RPMI8226 (cell line): ENCODE results near the gene NELFA.
A peak's percentile ranks its signal among the peaks of the same experiment; 100 is the strongest.
"Not testable (repeated sequence)": the region's sequence is repeated elsewhere in the genome, so short reads cannot be mapped to it uniquely, and the experiment has no call there.

Experiments
- DNase-seq: peaks from one replicate; pipeline ENCODE4 v3.0.0-alpha.2; 2015

NELFA gene

DNA sequence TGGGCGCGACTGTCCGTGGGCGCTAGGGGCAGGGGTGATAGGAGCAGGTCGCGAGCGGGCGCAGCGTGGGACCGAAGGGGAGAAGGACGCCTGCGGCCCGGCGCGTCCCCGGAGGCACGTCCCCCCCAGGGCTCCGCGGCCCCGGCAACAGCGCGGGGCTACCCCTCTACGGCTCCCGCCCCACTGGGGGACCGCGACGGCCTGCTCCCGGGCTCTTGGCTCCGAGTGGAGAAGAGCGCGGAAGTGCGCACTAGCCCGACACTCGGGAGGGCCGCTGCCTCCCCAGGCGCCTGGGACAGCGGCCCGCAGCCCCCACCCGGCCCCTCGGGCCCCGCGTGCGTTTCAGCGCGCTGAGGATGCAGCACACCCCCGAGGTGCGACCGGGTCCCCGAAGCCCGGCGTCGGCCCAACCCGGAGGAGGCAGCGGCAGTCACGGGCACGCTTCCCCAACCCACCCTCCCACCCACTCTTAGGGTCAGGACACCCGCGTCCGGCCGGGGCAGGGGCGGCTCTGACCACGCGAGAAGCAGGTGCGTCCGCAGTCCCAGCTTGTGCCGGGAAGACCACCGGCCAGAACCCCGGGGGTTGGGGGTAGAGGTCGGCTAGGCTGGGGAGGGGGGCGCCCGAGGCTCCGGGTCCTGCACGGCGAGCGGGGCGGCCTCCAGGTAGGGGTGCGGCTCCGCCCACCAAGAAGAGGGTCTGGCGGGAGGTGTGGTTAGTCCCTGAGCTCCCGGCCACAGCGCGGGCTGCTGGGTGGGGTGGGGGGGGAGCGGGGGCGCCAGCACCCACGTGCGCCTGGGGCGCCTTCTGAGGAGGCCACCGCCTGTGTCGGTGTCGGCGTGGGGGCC lies 31.8 kb upstream of the NELFA start:
- DNase-seq, result no peak

DNA sequence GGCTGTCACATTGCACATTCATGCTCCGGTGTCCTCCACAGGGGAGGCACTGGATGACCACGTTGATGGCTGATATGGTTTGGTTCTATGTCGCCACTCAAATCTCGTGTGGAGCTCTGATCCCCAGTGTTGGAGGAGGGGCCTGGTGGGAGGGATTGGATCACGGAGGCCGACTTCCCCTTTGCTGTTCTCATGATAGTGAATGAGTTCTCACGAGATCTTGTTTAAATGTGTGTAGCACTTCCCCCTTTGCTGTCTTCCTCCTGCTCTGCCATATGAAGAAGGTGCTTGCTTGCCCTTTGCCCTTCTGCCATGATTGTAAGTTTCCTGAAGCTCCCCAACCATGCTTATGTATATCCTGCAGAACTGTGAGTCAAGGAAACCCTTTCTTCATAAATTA lies 28.1 kb upstream of the NELFA start:
- no peak for DNase-seq

DNA sequence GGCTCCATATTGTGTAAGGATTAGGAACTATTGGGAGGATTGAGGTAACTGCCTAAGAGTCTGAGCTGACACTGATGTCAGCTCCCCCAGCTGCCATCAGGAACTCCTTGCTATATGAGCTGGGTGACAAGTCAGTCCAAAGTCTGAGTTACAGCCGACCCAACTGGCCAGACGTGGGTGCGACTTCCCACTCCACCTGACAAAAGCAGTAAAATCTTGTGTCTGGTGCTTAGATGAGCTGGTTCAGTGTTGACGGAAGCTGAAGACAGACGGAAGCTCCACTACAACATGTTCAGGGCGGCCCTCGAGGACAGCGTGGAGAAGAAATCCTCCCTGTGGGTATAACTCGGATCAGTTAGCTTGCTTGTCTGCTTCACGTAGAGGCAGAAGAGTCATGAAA lies 27.6 kb upstream of the NELFA start:
- DNase-seq, result no peak

DNA sequence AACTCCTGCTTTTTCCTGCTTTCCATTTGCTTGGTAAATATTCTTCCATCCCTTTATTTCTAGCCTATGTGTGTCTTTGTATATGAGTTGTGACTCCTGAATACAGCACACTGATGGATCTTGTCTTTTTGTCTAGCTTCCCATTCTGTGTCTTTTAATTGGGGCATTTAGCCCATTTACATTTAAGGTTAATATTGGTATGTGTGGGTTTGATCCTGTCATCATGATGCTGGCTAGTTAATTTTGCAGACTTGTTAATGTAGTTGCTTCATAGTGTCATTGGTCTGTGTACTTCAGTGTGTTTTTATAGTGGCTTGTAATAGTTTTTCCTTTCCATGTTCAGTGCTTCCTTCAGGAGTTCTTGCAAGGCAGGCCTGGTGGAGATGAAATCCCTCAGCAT lies 22.4 kb upstream of the NELFA start:
- DNase-seq, result not testable (repeated sequence)

DNA sequence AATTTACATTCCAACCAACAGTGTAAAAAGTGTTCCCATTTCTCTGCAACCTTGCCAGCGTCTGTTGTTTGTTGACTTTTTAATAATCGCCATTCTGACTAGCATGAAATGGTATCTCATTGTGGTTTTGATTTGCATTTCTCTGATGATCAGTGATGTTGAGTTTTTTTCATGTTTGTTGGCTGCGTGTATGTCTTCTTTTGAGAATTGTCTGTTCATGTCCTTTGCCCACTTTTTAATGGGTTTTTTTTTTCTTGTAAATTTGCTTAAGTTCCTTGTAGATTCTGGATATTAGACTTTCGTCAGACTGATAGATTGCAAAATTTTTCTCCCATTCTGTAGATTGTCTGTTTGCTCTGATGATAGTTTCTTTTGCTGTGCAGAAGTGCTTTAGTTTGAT lies 18.3 kb upstream of the NELFA start:
- not testable (repeated sequence) for DNase-seq

DNA sequence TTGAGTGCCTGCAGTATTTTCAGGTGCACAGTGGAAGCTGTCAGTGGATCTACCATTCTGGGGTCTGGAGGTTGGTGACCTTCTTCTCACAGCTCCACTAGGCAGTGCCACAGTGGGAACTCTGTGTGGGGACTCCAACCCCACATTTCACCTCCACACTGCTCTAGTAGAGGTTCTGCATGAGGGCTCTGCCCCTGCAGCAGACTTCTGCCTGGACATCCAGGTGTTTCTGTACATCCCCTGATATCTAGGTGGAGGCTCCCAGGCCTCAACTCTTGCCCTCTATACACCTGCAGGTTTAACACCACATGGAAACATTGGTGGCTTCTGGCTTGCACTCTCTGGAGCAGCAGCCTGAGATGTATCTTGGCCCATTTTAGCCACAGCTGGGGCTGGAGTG lies 17.0 kb upstream of the NELFA start:
- no peak for DNase-seq

DNA sequence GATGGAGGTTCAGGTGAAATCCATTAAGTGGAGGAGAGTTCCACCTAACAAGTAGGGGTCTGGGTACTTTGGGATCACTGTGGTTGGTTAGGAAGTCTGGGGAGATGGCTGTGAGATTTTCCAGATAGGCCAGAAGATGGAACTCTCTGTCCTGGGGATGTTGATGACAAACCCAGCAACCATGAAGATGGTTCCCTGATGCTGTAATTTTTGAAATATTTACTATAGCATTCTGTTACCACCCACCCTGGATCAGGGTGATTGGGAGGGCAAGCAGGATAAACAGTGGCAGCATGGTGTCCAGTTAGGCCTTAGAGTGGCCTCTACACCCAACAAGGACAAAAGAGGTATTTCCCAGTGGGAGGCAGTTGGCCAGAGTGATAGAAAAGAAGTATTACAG lies 15.9 kb upstream of the NELFA start:
- no peak for DNase-seq

DNA sequence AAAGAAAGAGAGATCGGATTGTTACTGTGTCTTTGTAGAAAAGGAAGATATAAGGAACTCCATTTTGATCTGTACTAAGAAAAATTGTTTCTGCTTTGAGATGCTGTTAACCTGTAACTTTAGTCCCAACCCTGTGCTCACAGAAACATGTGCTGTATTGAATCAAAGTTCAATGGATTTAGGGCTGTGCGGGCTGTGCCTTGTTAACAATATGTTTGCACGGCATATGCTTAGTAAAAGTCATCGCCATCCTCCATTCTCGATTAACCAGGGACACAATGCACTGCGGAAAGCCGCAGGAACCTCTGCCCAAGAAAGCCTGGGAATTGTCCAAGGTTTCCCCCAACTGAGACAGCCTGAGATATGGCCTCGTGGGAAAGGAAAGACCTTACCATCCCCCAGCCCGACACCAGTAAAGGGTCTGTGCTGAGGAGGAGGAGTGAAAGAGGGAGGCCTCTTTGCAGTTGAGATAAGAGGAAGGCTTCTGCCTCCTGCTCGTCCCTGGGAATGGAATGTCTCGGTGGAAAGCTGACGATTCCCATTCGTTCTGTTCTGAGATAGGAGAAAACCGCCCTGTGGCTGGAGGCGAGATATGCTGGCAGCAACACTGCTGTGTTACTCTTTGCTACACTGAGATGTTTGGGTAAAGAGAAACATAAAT lies 12.7 kb upstream of the NELFA start:
- DNase-seq, result not testable (repeated sequence)

DNA sequence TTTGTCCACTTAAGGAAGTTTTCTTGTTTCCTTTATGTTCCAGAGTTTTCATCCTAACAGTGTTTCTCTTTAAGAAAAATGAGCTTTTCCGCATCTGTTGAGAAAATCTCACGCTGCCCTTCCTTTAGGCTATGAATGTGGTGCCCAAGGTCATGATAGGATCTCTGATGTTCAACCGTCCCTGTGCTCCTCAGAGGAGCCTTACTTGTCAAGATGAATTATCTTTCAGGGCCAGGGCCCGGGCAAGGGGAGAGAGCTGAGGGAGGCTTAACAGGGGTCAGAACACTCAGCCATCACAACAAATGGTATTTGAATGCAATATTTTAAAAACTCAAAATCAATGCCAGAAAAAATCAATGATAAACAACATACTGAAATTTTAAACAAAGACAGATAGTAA lies 6.2 kb upstream of the NELFA start:
- DNase-seq, result no peak

DNA sequence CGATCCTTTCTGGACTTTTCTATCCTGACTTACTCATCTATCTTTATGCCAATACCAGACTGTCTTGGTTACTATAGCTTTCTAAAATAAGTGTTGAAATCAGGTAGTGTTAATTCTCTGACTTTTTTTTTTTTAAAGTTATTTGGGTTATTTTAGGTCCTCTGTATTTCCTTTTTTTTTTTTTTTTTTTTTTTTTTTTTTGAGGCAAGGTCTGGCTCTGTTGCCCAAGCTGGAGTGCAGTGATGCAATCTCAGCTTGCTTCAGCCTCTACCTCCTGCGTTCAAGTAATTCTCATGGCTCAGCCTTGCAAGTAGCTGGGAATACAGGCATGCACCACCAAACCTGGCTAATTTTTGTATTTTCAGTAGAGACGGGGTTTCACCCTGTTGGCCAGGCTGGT lies 2.8 kb upstream of the NELFA start:
- DNase-seq, result no peak

DNA sequence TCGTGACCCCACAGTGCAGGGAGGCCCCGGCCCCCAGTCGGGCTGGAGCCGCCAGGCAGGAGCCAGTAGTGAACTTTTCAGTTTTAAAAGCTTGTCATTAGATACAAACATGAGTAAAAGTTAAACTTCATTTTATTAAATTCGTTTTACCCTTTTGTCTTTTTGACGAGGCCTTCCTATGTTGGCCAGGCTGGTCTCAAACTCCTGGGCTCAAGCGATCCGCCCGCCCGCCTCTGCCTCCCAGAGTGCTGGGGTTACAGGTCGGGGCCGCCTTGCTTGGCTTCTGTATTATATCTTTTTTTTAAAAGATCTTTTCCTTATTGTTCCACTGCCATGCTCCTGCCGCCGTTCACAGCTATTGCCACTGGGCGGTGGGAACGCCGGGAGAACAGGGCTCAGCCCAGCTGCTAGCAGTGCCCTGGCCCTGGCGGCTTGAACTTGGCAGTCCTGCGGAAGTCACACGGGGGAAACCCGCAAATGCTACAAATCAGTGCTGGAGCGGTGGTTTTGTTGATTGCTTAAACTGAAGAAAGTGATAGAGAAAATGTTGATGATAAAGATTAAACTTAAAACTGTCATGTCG lies 968 bp upstream of the NELFA start:
- peak; percentile 70 for DNase-seq

DNA sequence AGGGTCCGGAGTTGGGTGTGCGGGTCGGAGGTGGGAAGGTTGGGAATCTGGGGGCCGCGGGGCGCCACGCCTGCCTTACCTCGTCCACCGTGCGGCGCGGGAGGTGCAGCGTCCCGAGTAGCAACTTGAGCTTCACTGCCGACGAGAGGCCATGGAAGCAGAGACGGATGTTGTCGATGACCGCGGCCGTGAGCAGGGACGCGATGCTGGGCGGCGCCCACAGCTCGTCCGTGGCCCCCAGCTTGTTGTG lies 178 bp downstream of the NELFA start:
- DNase-seq, result no peak

DNA sequence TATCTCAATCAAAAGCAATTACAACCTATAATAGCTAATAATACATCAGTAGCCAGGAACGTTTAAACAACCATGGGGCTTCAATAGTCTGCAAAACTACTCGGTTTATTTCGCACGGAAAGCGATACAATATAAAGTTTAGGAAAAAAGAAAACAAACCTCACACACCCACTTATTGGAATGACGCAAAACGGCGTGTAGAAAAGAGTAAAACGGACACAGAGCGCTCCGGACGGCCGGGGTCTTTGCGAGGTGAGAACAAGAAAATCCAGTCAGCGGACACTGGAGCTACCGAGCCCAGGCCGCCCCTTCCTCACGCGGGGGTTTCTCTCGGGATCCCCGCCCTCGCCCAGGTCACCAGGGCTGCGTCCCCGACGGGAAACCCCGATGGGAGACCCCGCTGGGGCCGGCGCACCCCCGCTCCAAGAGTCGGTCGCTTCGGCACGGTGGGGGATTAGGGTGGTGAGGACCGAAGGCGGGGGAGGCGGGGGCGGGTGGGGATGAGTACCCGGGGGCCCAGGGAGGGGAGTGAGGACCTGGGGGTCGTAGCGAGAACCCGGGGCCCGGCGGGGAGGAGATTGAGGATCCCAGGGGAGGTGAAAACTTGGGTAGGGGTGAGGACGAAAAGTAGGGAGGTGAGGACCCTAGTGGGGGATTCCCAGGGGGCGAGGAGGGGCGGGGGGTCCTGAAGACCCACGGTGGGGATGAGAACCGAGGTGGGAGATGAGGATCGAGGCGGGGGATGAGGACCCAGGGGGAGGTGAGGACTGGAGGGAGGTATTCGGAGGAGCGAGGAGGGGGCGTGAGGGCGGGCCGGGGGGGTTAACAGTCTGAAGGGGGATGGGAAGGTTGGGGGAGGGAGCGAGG lies 737 bp downstream of the NELFA start:
- no peak for DNase-seq

DNA sequence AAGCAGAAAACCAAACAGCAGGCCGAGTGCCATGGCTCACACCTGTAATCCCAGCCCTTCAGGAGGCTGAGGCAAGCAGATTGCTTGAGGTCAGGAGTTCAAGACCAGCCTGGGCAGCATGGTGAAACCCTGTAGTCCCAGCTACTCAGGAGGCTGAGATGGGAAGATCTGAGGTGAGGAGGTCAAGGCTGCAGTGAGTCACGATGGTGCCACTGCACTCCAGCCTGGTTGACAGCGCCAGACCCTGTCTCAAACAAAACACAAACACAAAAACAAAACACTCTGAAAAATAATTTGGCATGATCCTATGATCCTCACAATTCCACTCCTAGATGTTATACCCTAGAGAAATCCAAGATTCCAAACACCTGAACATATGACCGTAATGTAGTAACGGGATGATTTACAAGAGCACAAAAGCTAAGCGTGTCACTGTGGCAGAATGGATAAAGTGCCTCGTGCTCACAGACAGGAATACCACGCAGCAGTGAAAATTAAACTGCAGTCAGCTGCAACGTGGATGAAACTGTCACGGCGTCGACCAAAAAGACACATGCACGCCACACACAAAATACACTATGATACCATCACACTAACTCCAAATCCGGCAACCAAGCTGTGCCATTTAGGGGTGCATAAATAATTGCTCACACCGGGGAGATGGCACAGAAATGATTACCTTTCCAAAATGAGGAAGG lies 1.7 kb downstream of the NELFA start:
- DNase-seq, result no peak

DNA sequence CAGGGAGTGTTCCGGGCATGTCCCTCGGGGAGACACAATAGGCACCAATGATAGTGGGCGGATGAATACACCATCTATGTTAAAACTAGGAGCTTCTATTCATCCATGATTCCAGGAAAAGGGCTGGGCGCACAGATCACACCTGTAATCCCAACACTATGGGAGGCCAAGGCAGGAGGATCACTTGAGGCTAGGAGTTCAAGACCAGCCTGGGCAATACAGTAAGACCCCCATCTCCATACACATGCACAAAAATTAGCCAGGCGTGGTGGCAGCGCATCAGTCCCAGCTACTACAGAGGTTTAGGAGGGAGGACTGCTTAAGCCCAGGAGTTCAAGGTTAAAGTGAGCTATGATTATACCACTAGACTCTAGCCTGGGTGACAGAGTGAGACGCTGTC lies 2.4 kb downstream of the NELFA start:
- no peak for DNase-seq

DNA sequence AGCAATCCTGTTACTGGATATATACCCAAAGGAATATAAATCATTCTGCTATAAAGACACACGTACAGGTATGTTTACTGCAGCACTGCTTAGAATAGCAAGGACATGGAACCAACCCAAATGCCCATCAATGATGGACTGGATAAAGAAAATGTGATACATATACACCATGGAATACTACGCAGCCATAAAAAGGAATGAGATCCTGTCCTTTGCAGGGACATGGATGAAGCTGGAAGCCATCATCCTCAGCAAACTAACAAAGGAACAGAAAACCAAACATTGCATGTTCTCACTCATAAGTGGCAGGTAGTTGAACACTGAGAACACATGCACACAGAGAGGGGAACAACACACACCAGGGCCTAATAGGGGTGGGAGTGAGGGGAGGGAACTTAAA lies 5.4 kb downstream of the NELFA start:
- DNase-seq, result not testable (repeated sequence)

DNA sequence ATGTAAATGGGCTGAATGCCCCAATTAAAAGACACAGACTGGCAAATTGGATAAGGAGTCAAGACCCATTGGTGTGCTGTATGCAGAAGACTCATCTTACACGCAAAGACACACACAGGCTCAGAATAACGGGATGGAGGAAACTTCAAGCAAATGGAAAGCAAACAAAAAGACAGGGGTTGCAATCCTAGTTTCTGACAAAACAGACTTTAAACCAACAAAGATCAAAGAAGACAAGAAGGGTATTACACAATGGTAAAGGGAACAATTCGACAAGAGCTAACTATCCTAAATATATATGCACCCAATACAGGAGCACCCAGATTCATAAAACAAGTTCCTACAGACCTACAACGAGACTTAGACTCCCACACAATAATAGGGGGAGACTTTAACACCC lies 9.5 kb downstream of the NELFA start:
- not testable (repeated sequence) for DNase-seq

DNA sequence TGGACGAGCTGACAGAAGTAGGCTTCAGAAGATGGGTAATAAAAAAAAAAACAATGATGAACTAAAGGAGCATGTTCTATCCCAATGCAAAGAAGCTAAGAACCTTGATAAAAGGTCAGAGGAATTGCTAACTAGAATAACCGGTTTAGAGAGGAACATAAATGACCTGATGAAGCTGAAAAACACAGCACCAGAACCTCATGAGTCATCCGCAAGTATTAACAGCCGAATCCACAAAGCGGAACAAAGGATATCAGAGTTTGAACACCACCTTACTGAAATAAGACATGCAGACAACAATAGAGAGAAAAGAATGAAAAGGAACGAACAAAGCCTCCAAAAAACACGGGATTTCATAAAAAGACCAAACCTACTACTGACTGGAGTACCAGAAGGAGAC lies 10.5 kb downstream of the NELFA start:
- no peak for DNase-seq

DNA sequence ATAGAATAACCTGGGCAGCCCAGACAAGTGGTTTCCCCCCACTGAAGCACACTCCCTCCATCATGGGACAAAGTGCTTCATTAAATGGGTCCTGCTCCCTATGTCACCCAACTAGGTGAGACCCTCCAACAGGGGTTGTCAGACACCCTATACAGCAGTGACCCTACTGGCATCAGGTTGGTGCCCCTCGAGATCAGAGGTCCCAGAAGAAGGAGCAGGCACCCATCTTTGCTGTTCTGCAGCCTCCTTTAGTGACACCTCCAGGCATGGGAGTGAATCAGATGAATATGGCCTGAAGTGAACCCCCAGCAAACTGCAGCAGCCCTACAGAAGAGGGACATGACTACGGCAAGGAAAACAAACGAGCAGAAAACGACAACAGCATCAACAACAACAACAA lies 11.1 kb downstream of the NELFA start:
- no peak for DNase-seq

DNA sequence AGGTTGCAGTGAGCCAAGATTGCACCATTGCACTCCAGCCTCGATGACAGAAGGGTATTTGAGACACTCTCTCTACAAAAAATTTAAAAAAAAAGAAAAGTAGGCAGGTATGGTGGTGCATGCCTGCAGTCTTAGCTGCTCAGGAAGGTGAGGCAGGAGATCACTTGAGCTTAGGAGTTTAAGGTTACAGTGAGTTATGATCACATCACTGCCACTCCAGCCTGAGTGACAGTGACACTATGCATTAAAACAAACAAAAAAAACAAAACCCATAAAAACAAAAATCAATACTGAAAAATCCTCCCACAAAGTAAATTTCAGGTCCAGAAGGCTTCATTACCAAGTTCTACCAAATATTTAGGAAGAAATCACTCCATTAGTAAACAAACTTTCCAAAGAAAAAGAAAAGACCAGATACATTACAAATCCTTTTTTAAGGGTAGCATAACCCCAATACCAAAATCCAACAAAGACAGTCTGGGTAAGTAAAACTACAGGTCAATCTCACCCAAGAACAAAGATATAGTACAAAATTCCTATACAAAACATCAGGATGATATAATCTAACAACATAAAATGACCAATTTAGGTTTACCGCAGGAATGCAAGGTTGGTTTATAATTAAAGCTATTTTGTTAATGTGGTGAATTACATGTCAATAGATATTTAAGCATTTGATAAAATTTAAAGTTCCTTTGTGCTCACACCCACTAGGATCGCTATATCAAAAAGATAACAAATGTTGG lies 11.7 kb downstream of the NELFA start:
- no peak for DNase-seq

DNA sequence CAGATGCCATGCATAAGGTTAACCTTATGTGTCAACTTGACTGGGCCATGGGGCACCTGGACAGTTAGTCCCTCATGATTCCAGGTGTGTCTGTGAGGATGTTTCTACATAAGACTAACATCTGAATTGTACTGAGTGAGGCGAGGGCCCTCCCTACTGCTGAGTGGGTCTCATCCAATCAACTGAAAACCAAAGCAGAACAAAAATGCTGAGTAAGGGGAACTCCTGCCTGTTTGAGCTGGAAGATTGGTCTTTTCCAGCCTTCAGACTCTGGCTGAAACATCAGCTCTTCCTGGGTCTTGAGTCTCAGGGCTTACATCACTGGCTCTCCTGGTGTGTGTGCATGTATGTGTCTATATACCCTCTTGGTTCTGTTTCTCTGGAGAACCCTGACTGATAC lies 13.8 kb downstream of the NELFA start:
- no peak for DNase-seq
